GM19397 (cell line): ENCODE measurements around the gene KLK10.
"Not testable (repeated sequence)": the region's sequence is repeated elsewhere in the genome, so short reads cannot be mapped to it uniquely, and the experiment has no call there.

Experiments
- ATAC-seq: cut with Tn5 transposase; IDR thresholded peaks from one replicate; pipeline ENCODE4 v1.9.1; 2021; ENCODE audit warnings: mild to moderate bottlenecking, moderate library complexity; ENCODE audit not compliant: unreplicated experiment

KLK10 gene

DNA sequence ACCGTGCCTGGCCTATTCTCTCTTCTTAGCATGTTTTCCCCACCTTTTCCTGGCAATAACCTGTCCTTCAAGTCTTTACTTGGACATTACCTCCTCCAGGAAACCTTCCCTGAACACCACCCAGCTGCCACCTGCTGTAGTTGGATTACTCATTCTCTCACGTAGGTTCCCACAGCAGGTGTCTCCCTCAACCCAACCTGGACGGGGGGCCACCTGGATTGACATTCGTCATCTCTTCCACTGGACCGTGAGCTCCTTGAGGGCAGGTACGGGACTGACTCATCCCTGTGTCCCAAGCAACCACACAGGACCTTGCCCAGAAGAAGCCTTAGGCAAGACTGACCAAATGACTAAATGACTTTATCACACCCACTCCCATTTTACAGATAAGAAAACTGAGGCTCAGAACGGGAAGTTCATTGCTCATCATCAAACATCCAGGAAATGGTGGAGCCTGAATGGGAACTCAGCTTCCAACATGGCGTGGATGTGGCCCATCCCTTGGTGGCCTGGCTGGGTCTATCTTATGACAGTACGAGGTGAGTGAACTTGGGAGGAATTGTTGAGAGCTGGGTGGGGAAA is 46.6 kb downstream of the KLK10 start:
- no peak for ATAC-seq

DNA sequence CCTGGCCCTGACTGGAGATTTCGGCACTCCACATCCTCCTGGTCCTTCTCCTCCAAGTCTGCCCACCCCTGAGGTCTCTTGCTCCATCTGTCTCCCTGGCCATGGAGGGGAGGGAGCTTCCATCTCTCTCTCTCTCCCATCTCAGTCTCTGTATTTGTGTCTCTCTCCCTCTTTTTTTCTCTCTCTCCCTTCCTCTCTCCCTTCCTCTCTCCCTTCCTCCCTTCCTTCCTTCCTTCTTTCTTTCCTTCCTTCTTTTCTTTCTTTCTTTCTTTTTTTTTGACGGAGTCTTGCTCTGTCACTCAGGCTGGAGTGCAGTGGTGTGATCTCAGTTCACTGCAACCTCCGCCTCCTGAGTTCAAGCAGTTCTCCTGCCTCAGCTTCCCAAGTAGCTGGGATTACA is 49.7 kb downstream of the KLK10 start:
- not testable (repeated sequence) for ATAC-seq

DNA sequence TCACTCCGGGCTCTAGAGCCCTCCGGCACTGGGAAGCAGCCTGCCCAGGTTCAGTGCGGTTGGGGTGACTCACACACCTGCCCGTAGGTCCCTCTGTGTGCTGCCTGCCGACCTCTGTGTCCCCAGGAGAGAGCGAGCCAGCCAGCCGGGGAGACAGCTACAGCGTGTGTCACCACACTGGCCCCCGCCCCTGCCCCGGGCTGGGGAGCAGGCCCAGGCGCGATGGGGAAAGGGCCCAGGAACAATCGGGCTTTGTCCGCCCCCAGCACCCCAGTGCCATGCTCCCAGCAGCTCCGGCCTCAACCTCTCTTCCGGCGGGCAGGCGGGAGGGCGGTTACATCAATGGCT is 50.1 kb downstream of the KLK10 start, which contains the start of gene KLK6:
TSS of gene KLK6 (minus strand) at position 179 of the 348 bp plus-strand sequence. CDS start 1,487 bp downstream, outside the sequence.
- no peak for ATAC-seq

DNA sequence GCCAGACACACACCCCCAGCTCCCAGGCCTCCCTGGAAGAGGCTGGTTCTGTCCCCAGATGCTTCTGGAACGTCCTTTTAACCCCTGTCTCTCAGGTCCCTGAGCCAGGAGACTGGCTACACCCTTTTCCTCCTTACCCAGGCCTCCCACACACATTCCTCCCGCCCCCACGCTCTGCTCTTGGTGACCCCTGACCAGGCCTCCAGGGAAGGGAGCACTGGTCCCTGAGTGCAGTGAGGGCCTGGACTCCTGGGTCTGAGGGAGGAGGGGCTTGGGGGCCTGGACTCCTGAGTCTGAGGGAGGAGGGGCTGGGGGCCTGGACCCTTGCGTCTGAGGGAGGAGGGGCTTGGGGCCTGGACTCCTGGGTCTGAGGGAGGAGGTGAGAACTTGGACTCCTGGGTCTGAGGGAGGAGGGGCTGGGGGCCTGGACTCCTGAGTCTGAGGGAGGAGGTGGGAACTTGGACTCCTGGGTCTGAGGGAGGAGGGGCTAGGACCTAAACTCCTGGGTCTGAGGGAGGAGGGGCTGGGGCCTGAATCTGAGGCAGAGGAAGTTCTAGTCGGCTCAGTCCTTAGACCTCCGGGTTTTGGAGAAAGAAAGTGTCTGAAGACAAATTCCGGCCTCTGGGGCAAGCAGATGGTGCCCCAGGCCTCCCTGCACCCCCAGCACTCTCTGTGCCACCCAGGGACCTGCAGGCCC is 50.6 kb downstream of the KLK10 start:
- no peak for ATAC-seq

DNA sequence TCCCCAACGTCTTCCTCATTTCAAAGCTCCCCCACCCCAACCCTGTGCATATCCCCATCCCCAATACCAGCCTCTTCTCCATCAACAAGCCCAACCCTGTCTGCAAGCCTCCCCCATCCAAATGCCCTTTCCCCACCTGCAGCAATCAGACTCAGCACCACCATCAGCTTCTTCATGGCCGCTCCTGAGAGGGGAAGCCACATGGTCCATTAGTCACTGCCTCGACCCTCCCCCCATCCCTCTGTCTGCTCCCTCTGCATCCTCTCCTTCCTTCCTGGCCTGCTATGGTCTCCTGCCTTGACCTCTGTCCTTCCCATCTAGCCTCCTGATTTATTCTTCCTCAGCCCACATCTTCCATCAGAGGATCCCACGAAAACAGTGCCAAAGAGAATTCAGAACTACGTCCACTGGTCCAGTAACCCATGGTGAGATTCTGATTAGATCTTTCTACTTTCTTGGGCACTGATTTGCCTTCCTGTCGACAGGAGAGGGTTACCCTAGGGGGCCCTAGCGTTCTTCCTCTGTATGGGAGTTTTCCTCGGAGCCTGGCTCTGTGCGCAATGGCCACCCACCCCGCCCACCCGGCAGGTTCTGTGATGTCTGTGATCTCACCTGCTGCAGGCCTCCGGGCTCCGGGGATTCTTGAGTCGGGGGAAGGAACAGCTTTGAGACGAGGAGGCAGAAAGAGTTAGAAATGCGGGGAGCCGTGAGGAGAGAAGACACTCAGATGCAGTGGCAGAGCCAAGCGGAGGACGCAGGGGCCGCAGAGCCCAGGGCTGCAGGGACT is 51.4 kb downstream of the KLK10 start:
- ATAC-seq, result no peak

DNA sequence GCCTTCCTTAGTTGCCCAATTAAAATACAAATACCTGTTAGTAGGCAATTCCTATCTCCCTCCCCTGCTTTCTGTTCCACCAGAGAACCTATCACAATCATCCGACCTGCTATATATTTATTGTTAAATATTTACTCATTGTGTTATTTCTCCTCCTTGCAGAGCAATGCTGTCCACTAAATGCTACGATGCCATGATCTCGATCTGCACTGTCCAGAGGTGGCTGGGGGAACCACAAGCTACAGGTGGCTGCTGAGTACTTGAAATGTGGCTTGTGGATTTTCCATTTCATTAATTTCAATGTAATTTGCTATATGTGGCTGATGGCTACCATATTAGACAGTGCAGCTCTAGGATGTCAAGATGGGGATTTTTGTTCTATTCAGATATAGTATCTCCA is 55.2 kb downstream of the KLK10 start:
- no peak for ATAC-seq

DNA sequence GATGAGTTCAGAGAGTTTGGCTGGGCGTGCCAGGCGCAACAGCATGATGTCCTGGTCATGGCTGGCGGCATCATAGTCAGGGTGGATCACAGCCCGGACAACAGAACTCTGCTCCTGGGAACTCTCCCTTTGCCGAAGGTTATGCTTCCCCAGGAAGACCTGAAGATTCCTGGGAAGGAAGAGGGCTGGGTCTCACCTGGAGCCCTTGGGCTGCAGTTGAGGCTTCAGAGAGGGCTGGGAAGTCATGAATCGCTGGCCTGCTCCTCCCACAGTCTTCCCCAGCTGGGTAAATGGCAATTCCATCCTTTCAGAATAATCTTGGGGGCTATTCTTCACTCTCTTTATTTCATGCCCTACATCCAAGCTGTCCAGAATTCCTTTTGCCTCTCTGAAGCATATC is 56.1 kb downstream of the KLK10 start:
- no peak for ATAC-seq
